Activated naive CD4-positive, alpha-beta T cell treated with anti-CD3 and anti-CD28 coated beads, Interleukin-2, amount 50 U/mL, for 72 hours (primary cell): ENCODE data around the gene AGO1. TPM values are rescaled to one million over a fixed set of nuclear protein-coding genes. Genes with fewer than 3 reads are reported as not detected.
"Not testable (repeated sequence)": the region's sequence is repeated elsewhere in the genome, so short reads cannot be mapped to it uniquely, and the experiment has no call there.

ENCODE experiments used
- ATAC-seq, 2 donors: fragments of 150-1000 bp; cut with Tn5 transposase; 2 replicates each; pipeline ENCODE4 v1.10.0; 2021; ENCODE audit warnings: mild to moderate bottlenecking in 2 of 2, moderate library complexity in 2 of 2
- DNase-seq, 2 donors: peaks; one replicate each; pipeline ENCODE4 v3.0.0; 2021 to 2022; ENCODE audit warnings: low spot score in 2 of 2
- H3K27ac Mint-ChIP-seq, 2 donors: one replicate each; pipeline ENCODE4 v1.8.0; 2022; ENCODE audit warnings: mild to moderate bottlenecking in 2 of 2, mixed read lengths in 2 of 2
- H3K36me3 Mint-ChIP-seq, 2 donors: one replicate each; pipeline ENCODE4 v1.8.0; 2022; ENCODE audit warnings: mixed read lengths in 2 of 2
- H3K9me3 Mint-ChIP-seq, 2 donors: one replicate each; pipeline ENCODE4 v1.8.0; 2022; ENCODE audit warnings: mixed read lengths in 2 of 2
- total RNA-seq, 2 donors: library from RNA; stranded (reverse); gene quantifications; one replicate each; pipeline ENCODE4 v1.2.3, GENCODE V29; 2022

AGO1 gene
- total RNA-seq, 2 donors from 2014 or later, result 31.6 to 35.4 TPM

DNA sequence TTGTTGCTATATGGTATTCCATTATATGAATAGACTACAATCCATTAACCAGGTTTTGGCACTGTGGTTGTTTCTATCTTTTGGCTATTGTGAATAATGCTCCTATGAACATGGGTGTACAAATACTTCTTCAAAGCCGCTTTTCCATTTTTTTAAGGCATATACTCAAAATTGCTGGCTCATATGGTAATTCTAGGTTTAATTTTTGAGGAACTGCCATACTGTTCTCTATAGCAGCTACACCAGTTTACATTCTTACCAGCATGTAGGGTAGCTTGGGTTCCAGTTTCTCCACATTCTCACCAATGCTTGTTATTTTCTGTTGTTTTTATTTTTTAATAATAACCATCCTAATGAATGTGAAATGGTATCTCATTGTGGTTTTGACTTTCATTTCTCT, 19.9 kb upstream of the AGO1 start:
- H3K27ac Mint-ChIP-seq, result no peak overlapping the region
- no peak for ATAC-seq
- H3K9me3 Mint-ChIP-seq, result no peaks in the 10 kb centered on the region
- no peaks in the 10 kb centered on the region for H3K36me3 Mint-ChIP-seq
- DNase-seq, result no peak

GRCh38 chr1:35863881-35864625, 19.0 kb upstream of the AGO1 start:
- no peak for ATAC-seq
- Mint-ChIP-seq H3K36me3 (no peaks in the 10 kb centered on the region), H3K27ac (no peak overlapping the region), H3K9me3 (no peaks in the 10 kb centered on the region)
- DNase-seq, result no peak

- ATAC-seq (no peak), DNase-seq (no peak)
- no peaks in the 10 kb centered on the region for H3K36me3 Mint-ChIP-seq
- H3K9me3 Mint-ChIP-seq, result no peaks in the 10 kb centered on the region
- H3K27ac Mint-ChIP-seq, result no peak overlapping the region
These were observed 18.2 kb upstream of the AGO1 start for GRCh38 chr1:35864813-35865212.

- Mint-ChIP-seq H3K27ac (no peak overlapping the region), H3K36me3 (no peaks in the 10 kb centered on the region), H3K9me3 (no peaks in the 10 kb centered on the region)
- no peak for DNase-seq
- ATAC-seq, result no peak
These were observed 16.0 kb upstream of the AGO1 start for GRCh38 chr1:35866991-35867390.

DNA sequence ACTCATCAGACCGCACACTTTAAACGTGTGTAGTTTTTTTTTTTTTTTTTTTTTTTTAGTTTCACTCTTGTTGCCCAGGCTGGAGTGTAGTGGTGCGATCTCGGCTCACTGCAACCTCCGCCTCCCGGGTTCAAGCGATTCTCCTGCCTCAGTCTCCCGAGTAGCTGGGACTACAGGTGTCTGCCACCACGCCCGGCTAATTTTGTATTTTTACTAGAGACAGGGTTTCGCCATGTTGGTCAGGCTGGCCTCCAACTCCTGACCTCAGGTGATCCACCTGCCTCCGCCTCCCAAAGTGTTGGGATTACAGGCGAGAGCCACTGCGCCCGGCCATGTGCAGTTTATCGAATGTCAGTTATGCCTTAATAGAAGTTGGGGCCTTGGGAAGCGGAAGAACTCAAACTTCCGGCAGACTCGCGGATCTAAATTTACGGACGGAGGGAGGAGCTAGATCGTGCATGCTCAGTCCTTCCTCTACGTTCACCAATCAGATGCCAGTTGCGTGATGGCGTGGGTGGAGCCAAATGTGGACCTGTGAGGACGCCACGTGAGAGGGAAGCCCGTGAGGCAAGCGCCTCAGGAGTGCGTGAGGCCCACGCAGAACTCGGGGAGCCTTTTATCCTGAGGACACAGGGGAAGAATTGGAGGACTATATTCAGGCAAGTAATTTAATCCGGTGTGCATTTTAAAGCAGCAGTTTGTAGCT, 13.6 kb upstream of the AGO1 start:
- not testable (repeated sequence) for DNase-seq, ATAC-seq, H3K27ac Mint-ChIP-seq, H3K36me3 Mint-ChIP-seq, H3K9me3 Mint-ChIP-seq

- H3K27ac Mint-ChIP-seq, result no peak overlapping the region
- H3K9me3 Mint-ChIP-seq, result no peaks in the 10 kb centered on the region
These were observed 12.2 kb upstream of the AGO1 start for GRCh38 chr1:35870651-35871309.

DNA sequence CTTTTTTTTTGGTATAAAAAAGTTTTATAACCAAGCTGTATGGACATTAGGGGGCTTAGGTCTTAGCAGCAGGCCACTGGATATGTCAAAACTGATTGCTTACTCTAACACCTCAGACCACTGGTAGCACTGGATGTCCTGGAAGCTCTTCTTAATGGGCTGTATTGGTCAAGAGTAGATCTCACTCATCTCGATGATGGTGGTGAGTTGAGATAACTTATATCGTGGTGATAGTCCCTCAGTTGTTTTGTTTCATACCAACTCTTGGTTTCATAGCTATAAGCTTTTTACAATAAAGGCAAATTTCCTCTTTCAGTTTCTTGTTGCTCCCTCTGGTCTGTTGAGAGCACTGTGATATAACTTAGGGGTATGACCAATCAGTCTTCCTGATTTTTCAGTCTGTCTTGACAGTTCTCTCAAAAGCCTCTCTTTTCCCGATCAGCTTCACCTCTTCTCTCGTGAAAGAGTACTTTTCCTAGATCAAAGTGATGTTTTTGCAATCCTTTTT, 9.7 kb upstream of the AGO1 start:
- Mint-ChIP-seq H3K36me3 (no peaks in the 10 kb centered on the region), H3K27ac (no peak overlapping the region)
- ATAC-seq, result no peak

More at GRCh38 chr1:35870651-35871309, 12.2 kb upstream of the AGO1 start:
- H3K36me3 Mint-ChIP-seq, result no peaks in the 10 kb centered on the region
- DNase-seq, result no peak
- ATAC-seq, result no peak

GRCh38 chr1:35874115-35874514, 8.9 kb upstream of the AGO1 start:
- H3K27ac Mint-ChIP-seq, H3K9me3 Mint-ChIP-seq, H3K36me3 Mint-ChIP-seq, DNase-seq, ATAC-seq: not testable (repeated sequence)

More for the DNA sequence above, 9.7 kb upstream of the AGO1 start:
- no peak for DNase-seq
- no peaks in the 10 kb centered on the region for H3K9me3 Mint-ChIP-seq

GRCh38 chr1:35876988-35877387, 6.0 kb upstream of the AGO1 start:
- no peak for DNase-seq
- H3K9me3 Mint-ChIP-seq, result no peaks in the 10 kb centered on the region
- no peak overlapping the region for H3K27ac Mint-ChIP-seq
- ATAC-seq, result no peak
- no peaks in the 10 kb centered on the region for H3K36me3 Mint-ChIP-seq

- peak overlapping the region in 1 of 2 donors; percentile 93 for H3K27ac Mint-ChIP-seq
- peaks cover 5% of the 10 kb centered on the region in 2 donors for H3K36me3 Mint-ChIP-seq
- no peaks in the 10 kb centered on the region for H3K9me3 Mint-ChIP-seq
- no peak for ATAC-seq
- DNase-seq, result no peak
These were observed 1.1 kb upstream of the AGO1 start for GRCh38 chr1:35881850-35882273.

GRCh38 chr1:35882586-35882944, 444 bp upstream of the AGO1 start:
- DNase-seq, result no peak
- ATAC-seq, result no peak
- peak overlapping the region in 1 of 2 donors; percentile 93 for H3K27ac Mint-ChIP-seq
- no peaks in the 10 kb centered on the region for H3K9me3 Mint-ChIP-seq
- peaks cover 5% of the 10 kb centered on the region in 2 donors for H3K36me3 Mint-ChIP-seq

- H3K36me3 Mint-ChIP-seq, result peaks cover 5 to 9% of the 10 kb centered on the region in 2 donors
- DNase-seq, result peak; percentile 42 to 67
These were observed 659 bp downstream of the AGO1 start for GRCh38 chr1:35883635-35884101.

DNA sequence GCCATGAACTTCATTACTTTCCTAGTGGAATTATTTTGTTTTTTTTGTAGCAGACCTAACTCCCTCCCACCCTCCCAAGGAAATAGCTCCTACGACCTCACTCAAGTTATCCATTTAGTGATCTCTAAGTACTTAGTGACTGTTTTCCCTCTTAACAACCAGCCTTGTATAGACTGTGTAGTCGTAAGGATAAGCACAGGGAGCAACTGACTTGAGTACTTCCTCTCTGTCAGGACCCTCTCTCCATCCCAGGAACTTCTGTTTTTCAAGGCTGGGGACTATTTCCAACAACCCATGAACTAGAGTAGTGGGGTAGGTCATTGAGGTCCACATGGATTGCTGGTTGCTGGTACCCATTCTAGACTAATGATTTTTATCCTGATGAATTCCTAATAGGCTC, 1.9 kb downstream of the AGO1 start:
- no peak overlapping the region for H3K27ac Mint-ChIP-seq
- no peak for ATAC-seq
- H3K36me3 Mint-ChIP-seq, result peaks cover 5 to 10% of the 10 kb centered on the region in 2 donors
- DNase-seq, result no peak
- no peaks in the 10 kb centered on the region for H3K9me3 Mint-ChIP-seq

More at GRCh38 chr1:35883635-35884101, 659 bp downstream of the AGO1 start:
- Mint-ChIP-seq H3K9me3 (no peaks in the 10 kb centered on the region), H3K27ac (peak overlapping the region; percentile 93 to 96)
- ATAC-seq, result peak; percentile 28 to 39

GRCh38 chr1:35885961-35886558, 3.1 kb downstream of the AGO1 start:
- H3K27ac Mint-ChIP-seq, result no peak overlapping the region
- ATAC-seq (no peak), DNase-seq (no peak)
- H3K9me3 Mint-ChIP-seq, result no peaks in the 10 kb centered on the region
- peaks cover 5 to 10% of the 10 kb centered on the region in 2 donors for H3K36me3 Mint-ChIP-seq

- ATAC-seq (no peak), DNase-seq (no peak)
- H3K9me3 Mint-ChIP-seq, result no peaks in the 10 kb centered on the region
- peak overlapping the region; percentile 26 to 27 for H3K27ac Mint-ChIP-seq
- H3K36me3 Mint-ChIP-seq, result peaks cover 5 to 10% of the 10 kb centered on the region in 2 donors
These were observed 3.8 kb downstream of the AGO1 start for GRCh38 chr1:35886577-35887431.

DNA sequence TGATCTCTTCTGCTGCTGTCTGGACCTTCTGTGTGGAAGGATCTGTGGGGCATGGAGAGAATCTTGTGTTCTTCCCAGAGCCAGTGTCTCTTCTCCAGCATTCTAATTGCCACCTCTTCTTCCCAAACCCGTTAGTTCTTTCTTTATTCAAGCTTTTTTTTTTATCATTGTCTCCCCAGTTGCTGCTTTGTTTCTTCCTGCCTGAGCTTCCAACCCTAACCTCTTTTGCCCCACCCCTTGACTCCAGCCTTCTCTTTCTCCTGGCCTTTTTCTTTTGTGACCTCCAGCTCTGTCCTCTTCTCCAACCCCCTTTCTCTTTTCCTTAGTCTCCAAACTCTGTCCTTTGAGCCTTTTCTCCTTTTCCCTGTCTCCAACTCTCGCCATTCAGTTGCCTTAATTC, 4.5 kb downstream of the AGO1 start:
- peak overlapping the region in 1 of 2 donors; percentile 27 for H3K27ac Mint-ChIP-seq
- peaks cover 5 to 10% of the 10 kb centered on the region in 2 donors for H3K36me3 Mint-ChIP-seq
- H3K9me3 Mint-ChIP-seq, result no peaks in the 10 kb centered on the region
- DNase-seq (no peak), ATAC-seq (no peak)
